ENCODE data around the gene FAM72D.
"Not testable (repeated sequence)": the region's sequence is repeated elsewhere in the genome, so short reads cannot be mapped to it uniquely, and the experiment has no call there.

The FAM72D gene

DNA sequence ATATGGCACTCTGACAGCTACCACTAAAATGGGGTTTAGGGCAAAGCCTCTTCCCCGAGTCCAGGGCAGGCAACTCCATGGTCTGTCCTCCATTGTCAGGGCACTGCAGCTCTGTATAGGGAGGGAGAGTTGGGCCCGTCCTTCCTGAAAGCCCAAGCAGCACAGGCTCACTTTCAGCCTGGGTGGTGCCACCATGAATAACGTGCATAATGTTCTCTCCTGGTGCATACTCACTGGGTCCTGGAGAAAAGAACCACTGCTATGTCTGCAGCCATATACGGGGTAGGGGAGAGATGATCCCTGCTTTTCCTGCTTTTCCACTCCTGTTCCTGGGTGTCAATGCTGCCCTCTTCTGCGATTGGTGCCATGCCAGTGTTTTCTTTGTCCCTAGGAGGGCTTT lies 60.1 kb downstream of the FAM72D start:
- not testable (repeated sequence) for DNase-seq

DNA sequence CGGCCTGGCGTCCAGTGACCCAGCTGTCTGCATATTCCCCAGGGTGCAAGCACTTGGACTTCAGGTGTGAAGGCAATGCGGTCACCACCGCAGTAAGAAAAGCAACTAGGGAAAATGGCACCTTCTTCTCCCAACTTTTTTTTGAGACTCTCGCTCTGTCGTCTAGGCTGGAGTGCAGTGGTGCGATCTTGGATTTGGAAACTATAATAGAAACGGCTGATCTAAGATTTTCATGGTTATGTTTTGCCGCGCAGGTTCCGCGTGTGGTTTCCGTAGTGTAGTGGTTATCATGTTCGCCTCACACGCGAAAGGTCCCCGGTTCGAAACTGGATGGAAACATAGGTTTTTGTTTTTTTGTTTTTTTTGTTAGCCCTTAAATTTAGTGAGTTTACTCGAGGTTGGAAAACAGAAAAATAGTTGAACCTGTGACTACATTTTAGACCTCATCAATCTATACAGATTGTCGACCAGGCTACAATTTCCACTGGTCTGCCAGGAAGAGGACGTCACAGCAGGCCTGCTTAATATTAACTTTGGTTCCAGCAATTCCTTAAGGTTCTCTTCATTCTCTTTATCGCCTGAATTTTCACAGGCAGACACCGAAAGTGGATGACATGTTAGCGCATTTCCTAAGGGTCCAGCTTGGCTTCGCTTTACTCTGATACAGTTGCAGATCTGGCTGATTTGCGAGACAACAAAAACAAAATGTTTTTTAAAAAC lies 61.3 kb downstream of the FAM72D start:
- DNase-seq = not testable (repeated sequence)

DNA sequence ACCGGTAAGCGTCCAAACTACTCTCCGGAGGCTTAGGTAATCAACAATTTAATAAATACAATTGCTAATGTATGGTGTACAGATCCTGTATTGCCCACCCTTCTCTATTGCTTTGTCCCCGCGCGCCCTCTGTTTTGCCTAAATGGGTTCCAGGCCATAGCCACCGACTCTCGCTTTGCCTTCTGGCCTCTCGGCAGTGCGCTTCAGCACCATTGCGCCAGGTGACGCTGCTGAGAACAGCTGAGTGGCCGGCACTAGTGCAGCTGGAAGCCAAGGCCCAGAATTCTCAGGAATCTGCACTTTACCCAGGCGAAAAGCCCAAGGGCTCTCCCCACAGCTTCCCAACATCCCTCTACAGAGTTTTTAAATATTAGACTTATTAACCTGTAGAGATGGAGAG lies 61.9 kb downstream of the FAM72D start:
- not testable (repeated sequence) for DNase-seq

DNA sequence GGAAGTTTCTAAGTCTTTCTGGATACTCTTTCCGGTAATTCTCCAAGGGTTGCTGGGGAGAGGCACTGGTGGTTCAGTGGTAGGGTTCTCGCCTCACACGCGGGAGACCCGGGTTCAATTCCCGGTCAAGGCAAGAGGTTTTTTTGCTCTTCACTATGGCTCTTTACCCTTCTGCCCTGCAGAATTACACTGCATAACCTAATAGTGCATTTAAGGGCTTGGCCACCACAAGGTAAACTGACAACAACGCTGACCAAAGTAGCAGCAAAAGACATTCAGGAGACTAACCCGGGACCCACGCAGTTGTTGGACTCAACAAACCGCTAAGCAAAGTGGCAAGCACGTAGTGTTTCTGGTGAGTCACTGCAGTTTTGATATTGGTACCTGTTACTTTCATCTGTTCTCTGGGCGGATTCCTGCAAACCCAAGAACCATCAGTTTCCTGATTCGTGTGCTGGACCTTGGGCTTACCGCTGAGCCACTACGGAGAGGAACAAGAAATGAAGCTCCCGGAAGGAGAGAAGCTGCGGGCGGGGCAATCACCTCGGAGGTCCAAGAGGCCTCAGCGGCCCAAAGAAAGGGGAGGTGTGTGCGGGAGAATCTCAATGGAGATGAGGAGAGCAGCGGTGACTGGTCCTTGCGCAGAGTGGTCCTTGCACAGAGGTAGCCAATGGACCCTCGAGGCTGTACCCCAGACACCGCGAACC lies 65.4 kb downstream of the FAM72D start:
- DNase-seq = not testable (repeated sequence)
